A673 (cell line): ENCODE measurements around the gene SEC63.
"Not testable (repeated sequence)": the region's sequence is repeated elsewhere in the genome, so short reads cannot be mapped to it uniquely, and the experiment has no call there.

Source experiments
- EZH2 ChIP-seq: fragments of 200-600 bp; sonication (generic); IDR thresholded peaks from 2 replicates; pipeline ENCODE4 v1.6.1; 2017; ENCODE audit warnings: borderline replicate concordance, low read depth, mild to moderate bottlenecking, mixed read lengths, antibody characterized with exemption, low read length; ENCODE audit not compliant: poor library complexity, severe bottlenecking
- TF ChIP-seq, protein P1 (sequence below): fragments of 300-800, 200-600 bp; sonication (generic); conservative IDR thresholded peaks from 2 replicates; pipeline ENCODE4 v1.5.1; 2017; ENCODE audit warnings: low read depth, mild to moderate bottlenecking, antibody characterized with exemption, low read length, moderate library complexity, mixed read lengths

- TF ChIP-seq, protein P1, sequence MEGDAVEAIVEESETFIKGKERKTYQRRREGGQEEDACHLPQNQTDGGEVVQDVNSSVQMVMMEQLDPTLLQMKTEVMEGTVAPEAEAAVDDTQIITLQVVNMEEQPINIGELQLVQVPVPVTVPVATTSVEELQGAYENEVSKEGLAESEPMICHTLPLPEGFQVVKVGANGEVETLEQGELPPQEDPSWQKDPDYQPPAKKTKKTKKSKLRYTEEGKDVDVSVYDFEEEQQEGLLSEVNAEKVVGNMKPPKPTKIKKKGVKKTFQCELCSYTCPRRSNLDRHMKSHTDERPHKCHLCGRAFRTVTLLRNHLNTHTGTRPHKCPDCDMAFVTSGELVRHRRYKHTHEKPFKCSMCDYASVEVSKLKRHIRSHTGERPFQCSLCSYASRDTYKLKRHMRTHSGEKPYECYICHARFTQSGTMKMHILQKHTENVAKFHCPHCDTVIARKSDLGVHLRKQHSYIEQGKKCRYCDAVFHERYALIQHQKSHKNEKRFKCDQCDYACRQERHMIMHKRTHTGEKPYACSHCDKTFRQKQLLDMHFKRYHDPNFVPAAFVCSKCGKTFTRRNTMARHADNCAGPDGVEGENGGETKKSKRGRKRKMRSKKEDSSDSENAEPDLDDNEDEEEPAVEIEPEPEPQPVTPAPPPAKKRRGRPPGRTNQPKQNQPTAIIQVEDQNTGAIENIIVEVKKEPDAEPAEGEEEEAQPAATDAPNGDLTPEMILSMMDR = not testable (repeated sequence)
- not testable (repeated sequence) for TF ChIP-seq EZH2
Observed at GRCh38 chr6:107890431-107890830, 67.6 kb downstream of the SEC63 start.
